Stimulated activated CD4-positive, alpha-beta T cell treated with anti-CD3 and anti-CD28 coated beads, Interleukin-2, amount 100 ng/mL, for 48 hours (primary cell): ENCODE results near the gene MTM1.

Experiments
- DNase-seq, 2 donors: peaks; one replicate each; pipeline ENCODE4 v3.0.0-alpha.2; 2020

Gene MTM1

DNA sequence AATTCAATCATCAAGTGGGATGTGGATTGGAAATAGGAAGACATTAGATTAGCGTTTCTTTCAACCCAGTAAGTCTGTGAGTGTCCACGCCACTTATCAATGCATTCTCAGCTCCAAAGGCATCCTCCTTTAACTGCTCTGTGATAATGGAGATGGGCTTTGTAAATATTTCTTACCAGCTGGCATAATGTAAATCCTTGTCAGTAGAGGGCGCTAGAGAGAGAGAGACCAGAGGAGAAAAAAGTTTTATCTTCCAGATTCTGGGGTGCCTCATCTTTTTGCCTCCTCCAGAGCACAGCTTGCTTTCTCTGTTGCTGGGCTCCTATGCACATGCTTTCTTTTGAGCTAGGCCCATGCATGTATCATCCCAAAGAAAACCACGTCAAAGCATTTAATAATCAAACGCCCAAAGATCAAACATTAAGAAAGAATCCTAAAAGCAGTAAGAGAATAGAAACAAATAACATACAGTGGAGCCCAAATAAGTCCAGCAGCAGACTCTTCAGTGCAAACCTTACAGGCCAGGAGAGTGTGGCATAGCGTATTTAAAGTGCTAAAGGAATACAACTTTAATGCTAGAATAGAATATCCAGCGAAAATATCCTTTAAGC, 115.2 kb downstream of the MTM1 start:
- peak in 1 of 2 donors; percentile 5 for DNase-seq

DNA sequence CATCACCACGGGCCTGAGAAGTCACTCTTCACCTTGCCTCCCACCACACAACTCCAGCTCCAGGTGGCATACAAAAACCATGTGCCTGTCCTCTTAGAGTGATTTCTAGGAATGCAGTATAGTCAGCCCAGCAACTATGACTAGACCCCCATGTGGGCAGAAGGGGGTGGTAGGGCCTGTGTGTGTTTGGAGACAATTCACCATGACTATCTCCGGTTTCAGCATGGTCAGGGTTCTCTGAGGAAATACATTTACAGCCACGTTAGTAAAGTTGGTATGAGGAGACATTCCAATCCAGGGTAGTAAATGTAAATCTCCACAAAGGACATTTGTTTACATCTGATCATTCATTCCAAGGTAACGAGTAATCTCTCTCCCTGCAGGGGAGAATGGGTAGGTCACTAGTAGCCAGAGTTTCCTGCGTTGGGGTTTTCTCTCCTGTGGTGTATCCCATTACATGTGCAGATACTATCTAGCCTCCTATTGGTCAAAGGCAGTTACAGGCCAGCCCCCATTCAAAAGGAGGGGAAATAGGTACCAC, 120.6 kb downstream of the MTM1 start:
- no peak for DNase-seq

DNA sequence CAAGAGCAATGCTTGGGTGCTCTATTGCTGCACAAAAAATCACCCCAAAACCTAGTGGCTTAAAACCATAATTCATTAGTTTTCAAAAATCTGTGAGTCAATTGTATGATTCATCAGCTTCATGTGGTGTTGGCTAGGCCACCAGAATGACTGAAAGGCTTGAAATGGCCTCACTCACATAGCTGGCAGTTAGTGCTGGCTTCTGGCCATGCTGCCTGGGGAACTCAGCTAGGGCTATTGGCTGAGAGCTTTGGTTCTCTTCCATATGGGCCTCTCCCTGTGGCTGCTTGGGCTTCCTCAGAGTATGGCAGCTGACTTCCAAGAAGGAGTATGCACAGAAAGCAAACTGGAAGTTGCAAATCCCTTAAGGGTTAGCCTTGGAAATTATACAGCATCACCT, 121.7 kb downstream of the MTM1 start:
- no peak for DNase-seq

DNA sequence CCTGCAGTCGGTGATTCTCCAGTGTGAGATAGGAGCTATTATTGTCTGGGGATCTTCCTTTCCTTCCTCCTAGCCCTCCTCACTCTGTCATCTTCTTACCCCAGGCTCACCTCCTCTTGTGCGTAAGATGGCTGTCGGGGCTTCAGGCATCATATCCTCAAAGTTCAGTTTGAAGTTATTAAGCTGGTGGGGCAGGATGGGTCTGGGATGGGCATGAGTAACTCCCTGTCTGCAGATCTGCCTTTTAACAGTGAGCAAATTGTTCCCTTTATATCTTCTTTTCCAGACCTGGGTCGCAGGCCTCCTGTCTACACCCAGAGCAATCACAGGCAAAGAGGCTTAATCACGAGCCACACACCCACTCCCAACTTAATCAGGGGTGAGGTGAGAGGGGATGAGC, 123.9 kb downstream of the MTM1 start:
- no peak for DNase-seq

DNA sequence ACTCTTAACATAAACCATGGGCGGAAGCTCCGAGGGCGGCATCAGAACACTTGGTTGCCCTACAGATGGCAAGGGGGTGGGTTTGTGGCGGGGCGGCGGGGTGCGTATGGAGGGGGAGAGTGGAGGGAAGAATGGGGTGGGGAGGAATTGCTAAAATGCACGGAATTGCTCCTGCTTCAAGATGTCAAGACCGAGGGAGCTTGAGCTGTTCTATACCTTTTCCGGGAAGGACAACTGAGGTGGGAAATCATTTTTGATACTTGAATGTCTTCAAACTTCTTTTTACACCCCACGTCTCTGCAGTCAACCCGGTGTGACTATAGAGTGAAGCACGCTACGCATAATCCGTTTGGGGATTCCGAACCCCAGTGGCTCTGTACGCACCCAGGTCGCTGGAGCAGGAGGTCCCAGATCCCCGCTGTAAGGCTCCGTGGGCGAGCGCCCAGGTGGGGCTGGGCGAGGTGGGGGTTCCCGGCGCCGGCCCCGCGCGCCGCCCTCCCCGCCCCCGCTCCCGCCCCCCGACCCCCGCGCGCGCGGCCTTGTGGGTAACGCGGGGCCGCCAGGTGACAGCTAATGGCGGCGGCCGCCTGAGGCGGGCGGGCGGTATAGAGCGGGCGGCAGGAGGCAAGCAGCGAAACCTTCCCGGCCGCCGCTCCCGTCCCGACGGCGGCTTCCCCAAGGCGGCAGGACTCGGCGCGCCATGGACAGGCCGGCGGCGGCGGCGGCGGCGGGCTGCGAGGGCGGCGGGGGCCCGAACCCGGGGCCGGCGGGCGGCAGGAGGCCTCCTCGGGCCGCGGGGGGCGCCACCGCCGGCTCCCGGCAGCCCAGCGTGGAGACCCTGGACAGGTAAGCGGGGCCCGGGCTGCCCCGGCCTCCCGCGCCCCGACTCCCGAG, 124.7 kb downstream of the MTM1 start, which contains the start of gene MTMR1:
Gene MTMR1, plus strand, starts transcription at position 566 of the 894 bp plus-strand sequence. Its CDS starts 135 bp downstream, at position 701.
- peak in 1 of 2 donors; percentile 11 for DNase-seq

DNA sequence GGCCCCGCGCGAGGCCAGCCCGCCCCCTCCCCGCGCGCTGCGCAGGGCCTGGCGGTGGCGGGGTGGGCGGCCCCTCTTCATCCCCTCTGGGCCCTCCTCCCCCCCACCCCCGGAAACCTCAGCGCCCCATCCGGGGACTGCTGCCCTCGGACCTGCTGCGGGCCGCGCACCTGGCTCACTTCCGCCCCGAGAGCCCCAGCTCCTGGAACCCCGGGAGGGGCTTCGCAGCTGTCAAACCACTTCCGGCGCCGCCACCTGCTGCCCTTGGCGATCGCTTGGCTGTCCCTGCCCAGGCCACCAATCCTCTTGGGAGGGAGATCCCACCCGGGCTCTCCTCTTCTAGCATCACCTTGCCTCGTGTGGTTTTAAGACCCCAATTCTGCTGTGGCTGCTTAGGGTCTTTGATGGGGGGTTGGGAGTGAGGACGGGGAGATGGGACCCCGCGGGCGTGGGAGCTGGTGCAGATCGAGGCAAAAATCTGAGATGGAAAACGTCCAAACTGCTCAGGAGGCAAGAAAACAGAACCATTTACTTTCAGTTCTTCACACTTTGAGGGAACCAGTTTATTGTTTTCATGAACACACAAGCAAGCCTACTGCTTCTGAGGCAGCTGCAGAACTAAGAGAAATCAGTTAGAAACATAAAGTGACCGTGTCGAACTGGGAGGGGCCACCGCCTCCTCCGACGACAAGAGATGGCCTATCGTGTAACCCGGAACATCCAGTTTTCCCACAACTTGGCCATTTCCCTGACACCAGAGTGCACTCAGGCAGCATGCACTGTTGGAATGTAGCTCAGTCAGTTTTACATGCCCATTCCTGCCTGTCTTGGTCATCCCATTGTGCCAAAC, 125.5 kb downstream of the MTM1 start:
- peak; percentile 41 to 53 for DNase-seq

DNA sequence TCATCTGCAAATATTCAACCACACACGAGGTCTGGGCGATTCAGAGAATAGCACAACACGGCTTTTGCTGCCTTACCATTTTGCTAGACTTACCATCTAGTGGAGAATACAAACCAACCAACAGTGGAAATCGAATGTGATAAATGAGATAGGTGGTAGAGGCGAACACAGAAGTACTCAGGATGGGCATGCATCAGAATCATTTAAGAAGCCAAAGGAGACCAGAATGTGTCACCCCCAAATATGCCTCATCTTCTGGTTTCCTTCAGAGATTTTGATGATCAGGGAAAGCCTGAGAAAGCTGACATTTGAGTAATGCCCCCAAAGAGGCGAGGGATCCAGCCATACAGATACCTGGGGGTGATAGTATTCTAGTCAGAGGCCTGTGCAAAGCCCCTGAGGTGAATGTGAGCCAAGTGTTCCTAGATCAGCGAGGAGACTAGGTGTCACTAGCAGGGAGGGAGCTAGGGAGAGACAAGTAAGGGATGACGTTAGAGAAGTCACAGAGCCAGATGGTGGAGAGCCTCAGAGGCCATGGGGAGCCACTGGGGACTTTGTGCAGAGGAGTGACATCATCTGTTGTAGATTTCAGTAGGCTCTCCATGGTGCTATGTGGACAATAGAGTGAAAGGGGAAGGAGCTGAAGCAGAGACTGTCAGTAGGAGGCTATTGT, 126.5 kb downstream of the MTM1 start:
- peak; percentile 15 to 21 for DNase-seq

DNA sequence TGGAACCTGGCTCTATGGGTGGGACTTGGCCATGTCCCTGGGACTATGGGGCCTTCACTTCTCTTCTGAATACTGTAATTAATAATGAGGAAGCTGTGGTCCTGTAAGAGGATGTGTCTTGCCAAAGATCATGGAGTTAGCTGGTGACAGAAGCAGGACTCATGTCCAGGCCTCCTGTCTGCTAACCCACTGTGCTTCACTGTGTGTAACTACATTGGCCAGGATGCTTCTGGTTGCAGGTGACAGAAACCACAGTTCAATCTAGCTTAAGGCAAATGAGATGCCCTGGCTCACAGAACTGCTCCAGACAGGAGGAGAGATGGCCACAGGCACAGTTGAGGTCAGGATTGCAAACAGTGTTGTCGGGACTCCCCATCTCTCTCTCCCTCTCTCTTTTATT, 127.9 kb downstream of the MTM1 start:
- DNase-seq: no peak

DNA sequence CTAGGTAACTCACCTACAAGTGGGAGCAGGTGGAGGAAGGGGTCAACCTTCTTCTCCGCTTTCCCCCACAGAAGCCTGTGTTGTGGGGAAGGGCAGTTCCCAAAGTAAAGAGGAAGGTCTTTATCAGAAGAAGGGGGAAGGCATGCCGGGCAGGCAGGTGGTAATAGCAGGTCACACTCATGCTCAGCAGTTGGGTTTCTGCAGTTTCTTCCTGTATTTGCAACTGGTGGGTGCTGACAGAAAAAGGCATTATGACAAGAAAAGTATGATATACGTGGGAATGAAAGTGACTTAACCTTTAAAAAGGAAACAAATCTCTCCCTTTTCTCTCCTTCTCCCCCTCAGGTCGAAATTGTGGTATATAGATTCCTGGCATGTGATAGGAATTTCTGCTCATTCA, 128.4 kb downstream of the MTM1 start:
- DNase-seq: no peak

DNA sequence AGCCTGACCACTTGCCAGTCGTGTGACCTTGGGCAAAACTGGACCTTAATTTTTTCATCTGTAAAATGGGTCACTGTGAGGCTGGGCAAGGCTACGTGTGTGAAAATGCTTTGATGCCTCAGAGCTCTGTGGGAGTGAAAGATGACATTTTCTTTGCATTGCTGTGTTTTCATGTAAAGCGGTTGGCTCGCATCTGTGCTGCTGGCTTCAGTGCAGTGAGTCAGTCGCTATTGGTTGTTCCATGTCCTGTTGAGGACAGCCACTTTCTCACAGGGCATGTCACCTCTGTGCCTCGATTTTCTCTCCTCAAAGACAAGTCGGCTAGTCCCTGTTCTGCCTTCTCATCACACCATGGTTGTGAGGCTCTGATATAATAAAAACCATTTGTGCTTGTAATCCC, 129.2 kb downstream of the MTM1 start:
- DNase-seq: no peak

DNA sequence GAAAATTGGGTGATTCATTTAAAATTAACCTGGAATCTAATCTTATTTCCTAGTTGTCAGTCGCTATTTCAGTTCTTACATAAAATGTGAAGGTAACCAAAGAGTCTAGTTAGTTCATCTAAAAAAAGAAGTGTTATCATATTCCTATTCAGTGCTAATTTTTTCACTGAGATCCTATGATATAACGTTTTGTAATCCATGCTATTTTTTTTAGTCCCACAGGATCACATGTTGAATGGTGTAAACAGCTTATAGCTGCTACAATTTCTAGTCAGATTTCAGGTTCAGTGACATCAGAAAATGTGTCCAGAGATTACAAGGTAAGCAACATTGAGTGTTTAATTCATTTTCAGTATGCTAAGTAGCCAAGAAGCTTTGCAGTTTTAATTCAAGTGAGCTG, 130.6 kb downstream of the MTM1 start:
- no peak for DNase-seq

DNA sequence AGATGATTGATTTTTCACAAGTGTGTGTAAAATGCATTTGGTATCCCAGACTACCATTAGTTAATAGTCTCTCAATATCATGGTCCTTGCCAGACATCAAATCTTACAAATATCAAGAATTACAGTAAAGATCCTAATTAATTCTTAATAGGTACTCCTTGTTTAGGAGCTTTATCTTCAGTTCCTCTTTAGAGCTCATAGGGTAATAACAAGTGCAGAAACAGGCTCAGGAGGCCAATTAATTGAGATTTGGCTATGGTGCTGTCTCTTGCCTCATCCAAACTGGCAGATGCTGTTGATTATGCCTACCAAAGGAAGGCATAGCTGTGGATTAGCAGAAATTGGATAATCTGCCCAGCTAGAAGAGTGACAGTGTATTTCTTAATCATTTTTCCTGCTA, 131.7 kb downstream of the MTM1 start:
- no peak for DNase-seq

DNA sequence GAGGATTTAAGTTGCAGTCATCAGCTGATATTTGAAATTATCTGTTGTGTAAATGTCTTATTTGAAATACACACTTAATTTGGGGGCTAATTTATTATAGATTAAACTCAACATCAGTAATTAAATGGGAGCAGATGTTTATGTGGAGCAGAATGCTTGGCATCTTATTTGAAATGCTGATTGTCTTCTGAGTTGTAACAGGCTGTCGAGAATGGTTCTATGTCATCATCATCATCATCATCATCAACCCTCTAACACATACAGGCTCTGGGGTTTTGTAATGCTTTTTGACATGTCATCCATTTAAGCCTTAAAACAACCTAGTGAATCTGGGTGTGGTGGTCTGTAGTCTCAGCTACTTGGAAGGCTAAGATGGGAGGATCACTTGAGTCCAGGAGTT, 133.0 kb downstream of the MTM1 start:
- no peak for DNase-seq

DNA sequence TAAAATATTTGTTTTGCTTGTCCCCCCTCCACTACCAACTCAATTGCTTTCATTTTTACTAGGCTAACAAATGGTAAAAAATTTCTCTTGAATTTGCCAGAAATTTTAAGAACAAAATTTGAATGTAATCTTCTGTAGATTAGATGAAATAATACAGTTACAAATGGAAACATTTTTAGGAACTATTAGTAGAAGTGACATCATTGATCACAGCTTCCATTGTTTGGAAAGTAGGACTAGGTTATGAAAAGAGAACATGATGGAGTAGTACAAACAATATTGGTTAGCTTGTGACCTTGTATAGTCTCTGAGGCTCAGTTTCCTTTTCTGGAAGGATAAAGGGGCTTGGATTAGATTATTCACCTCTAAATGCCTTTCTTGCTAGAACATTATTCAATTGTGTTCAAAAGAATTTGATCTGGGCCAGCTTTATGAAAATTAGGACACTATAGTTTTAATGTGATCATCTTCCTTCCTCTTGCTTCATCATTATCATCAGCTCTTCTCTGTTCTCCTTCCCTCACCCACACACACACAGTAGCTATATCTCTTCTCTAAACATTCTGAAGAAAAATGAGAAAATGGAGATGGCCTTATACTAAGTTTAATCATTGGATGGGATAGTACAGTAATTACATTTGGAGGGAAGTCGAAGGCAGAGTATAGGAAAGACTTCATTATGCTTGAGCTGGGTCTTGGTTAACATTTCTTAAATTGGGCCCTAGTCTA, 134.7 kb downstream of the MTM1 start:
- no peak for DNase-seq

DNA sequence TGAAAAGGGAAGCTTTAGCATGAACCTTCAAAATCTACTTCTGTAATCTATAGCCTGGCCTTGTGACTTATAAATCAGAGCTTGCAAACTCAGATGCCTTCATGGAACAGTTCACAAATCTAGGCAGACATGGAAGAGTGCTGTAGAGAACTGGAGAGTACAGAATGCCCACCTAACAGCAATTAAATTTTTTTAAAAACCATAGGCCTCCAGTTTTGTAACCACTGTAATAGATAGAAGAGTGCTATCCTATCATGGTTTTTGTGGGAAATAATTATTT, 135.2 kb downstream of the MTM1 start:
- no peak for DNase-seq

DNA sequence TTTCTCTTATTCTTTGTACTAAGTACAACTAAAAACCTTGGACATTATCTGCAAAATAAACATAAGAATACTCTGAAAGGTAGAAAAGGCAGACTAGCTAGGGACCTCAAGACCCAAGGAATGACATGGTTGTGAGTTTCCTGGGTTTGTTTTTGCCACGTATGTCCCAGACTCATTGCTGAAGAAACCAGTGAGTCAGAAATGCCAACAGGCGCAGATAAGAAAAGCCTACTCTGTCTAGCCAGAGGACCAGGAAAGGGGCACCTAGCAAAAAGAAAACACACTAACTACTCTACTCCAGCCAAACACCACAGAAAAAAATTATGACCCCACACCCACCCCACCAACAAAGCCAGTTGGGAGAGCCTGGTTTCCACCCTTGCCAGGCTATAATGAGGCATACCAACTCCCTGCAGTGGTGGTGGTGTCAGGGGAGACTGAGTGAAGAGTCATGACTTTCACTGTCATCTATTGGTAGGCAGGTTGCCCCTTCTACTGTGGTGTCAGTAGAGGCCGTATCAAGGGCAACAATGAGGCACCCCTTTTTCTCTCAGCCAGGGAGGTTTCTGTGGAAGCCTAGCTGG, 135.7 kb downstream of the MTM1 start:
- DNase-seq: peak in 1 of 2 donors; percentile 5

DNA sequence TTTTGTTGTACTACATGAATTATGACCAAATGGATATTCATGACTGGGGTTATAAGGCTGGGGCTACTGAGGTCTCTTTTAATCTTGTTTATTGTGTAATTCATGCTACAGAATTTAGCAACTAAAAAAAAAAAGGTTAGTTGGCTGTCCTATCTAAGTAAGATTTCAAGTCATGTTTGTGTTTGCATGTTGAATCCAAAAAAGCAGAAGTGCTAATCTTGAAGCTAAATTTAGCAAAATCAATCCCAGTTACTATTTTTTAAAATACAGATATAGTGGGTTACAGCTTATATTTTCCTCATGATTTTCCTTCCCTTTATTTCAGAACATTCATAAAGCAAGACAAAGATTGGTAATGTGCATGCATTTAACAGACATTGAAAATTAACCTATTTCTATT, 144.2 kb downstream of the MTM1 start:
- no peak for DNase-seq

DNA sequence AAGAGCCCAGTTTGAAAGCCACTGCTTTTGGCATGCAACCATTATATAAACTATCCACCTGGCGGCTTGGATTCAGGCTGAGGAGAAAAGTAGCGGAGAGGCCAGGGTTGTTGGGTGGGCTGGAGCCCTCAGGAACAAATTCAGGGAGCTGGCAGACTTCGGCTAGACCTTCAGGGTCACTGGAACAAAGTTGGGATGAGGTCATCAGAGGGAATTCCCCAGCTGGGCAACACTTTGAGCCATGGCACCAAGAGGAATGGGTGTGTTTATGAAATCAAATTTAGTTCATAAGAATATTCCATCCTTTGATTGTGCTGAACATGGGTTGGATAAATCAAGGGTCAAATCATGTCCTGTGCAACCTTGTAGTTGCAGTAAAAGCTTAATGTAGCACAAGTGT, 146.8 kb downstream of the MTM1 start:
- DNase-seq: no peak

DNA sequence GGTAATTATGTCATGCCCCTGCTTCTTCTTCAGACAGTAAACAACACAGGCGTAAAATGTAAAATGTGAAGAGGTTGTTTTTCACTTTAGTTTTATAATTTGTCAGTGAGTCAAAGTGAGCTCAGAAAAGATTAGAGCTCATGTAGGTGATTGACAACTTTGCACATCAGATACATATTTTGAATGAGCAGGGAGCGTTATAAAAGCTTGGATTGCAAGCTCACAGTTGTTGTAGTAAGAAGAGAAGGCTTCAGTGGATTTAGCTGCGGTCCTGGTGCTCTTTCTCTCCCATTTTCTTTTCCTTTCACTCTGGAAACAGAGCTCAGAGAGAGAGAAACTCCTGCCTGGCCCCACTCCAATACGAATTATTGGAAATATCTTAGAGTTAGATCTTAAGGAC, 151.2 kb downstream of the MTM1 start:
- DNase-seq: no peak
